Duodenal mucosa (tissue), 2 donors: ENCODE data around the gene C14orf93.
"Not testable (repeated sequence)": the region's sequence is repeated elsewhere in the genome, so short reads cannot be mapped to it uniquely, and the experiment has no call there.

ENCODE experiments used
- H3K27ac ChIP-seq: one replicate; pipeline ENCODE4 v1.7.0; 2013; ENCODE audit warnings: low read depth, low read length
- H3K27me3 ChIP-seq, 2 donors: one replicate each; pipeline ENCODE4 v1.7.0; 2013; ENCODE audit warnings: low read length in 2 of 2, control low read depth in 1 of 2; ENCODE audit not compliant: insufficient read depth in 2 of 2, control insufficient read depth in 1 of 2
- H3K36me3 ChIP-seq, 2 donors: one replicate each; pipeline ENCODE4 v1.7.0; 2013; ENCODE audit warnings: low read length in 2 of 2, control low read depth in 1 of 2; ENCODE audit not compliant: insufficient read depth in 2 of 2, control insufficient read depth in 1 of 2
- H3K4me1 ChIP-seq, 2 donors: one replicate each; pipeline ENCODE4 v1.7.0; 2013; ENCODE audit warnings: low read length in 2 of 2, control low read depth in 1 of 2; ENCODE audit not compliant: insufficient read depth in 2 of 2, control insufficient read depth in 1 of 2
- H3K4me3 ChIP-seq, 2 donors: one replicate each; pipeline ENCODE4 v1.7.0; 2013; ENCODE audit warnings: low read length in 2 of 2, low read depth in 1 of 2
- H3K9ac ChIP-seq, 2 donors: one replicate each; pipeline ENCODE4 v1.7.0; 2013; ENCODE audit warnings: low read length in 2 of 2, low read depth in 1 of 2
- H3K9me3 ChIP-seq, 2 donors: one replicate each; pipeline ENCODE4 v1.7.0; 2013; ENCODE audit warnings: low read length in 2 of 2, control low read depth in 1 of 2; ENCODE audit not compliant: control insufficient read depth in 1 of 2

C14orf93 gene

DNA sequence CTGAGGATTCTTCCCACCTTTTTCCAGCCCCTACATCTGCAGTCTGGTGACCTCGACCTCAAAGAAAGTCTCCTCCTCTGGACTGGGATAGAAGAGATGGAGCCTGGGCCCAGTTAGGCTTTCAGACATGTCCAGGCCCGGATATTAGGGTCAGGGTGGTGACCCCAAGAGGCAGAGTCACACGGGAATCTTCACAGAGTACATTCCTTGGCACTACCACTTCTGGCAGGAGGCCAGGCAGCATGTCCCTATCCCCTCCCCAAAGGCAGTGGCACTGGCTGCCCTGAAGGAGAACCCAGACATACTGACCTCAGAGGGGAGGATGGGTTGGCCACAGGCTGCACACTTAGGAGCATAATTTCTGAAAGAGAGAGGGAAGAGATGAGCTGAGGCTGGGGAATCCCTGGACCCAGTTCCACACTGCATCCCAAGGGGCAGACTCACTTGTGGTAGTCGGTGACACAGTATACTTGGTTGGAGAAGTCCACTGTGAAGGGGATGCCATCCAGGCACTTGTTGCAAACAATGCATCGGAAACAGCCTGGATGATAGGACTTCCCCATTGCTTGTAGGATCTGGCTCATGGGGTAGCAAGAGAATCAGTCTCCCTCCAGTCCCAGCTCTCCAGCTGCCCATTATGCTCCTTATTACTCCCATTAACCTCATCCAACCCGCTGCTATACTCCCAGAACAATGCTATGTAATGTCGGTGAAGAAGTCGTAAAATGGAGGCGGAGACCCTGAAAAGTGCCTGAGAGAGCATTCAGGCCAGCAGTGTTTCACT, 35.2 kb downstream of the C14orf93 start:
- Histone ChIP-seq H3K4me3 (no peak overlapping the region), H3K36me3 (no peaks in the 10 kb centered on the region), H3K27ac (no peak overlapping the region), H3K4me1 (peaks cover 32 to 35% of the 10 kb centered on the region in 2 donors), H3K9ac (no peak overlapping the region), H3K9me3 (no peaks in the 10 kb centered on the region), H3K27me3 (no peaks in the 10 kb centered on the region)

DNA sequence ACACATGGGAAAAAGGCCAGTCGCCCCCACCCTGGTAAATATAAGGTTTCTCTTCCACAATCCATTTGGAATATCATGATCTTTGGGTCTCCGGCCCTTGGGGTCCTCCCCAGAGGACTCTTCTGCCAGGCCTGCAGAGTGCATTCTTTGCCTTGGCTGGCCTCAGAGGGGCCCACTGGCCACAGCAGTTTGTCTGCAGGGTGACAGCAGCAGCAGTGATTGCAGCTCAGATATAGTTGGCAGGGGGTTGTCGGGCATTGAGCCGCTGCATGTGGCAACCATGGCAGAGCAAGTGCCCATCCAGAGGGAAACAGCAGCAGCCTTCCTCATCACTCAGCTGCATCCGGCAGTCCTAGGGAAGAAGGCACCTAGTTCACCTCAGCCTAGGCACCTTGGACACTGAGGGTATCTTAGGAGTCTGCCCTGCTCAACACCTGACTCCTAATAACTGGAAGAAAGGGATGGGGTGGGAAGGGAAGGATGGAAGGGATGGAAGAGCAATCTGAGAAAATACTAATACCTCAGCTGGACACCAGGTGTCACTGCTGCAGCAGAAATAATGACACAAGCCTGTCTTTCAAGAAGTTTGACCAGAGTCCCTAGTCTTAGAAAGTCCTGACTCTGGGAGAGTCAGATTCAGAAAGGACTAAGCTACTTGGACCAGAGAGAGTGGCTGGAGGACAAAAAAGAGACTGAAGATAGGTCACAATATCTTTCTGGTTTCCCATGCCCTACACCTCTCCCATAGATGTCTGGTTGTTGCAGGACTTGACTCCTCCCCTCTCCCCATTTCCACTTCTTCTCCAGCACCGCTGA, 36.5 kb downstream of the C14orf93 start:
- Histone ChIP-seq H3K9me3 (no peaks in the 10 kb centered on the region), H3K36me3 (no peaks in the 10 kb centered on the region), H3K4me1 (peaks cover 23% of the 10 kb centered on the region in 2 donors), H3K4me3 (no peak overlapping the region), H3K27me3 (no peaks in the 10 kb centered on the region), H3K9ac (no peak overlapping the region), H3K27ac (no peak overlapping the region)

DNA sequence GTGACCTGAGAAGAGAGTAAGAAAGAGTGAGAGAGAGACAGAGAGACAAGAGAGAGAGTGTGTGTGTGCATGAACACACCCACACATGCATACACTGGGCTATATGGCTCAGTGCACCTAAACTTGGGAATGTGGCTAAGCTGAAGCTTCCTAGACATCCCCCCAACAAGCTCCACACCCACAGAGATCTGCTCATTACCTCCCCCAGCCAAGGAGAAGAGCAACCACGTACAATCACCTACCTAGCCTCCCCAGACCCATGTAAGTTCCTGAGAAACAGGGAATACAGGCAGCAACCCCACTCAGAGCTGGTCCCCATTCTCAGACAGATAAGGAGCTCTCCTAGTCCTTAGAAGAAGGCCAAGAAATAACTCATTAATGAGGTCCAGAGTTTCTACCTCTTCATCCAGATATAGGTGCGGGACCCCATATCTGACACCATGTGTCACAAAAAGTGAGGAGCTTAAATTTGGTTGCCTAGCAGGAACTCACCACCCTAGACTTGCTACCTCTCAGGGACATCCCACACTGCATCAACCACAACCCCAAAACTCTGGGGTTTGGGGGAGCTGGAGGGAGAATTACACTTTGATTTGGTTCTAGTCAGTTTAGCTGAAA, 37.5 kb downstream of the C14orf93 start:
- no peak overlapping the region for H3K9ac ChIP-seq
- no peak overlapping the region for H3K4me3 ChIP-seq
- no peaks in the 10 kb centered on the region for H3K9me3 ChIP-seq
- H3K27me3 ChIP-seq, result no peaks in the 10 kb centered on the region
- no peaks in the 10 kb centered on the region for H3K36me3 ChIP-seq
- peaks cover 12 to 14% of the 10 kb centered on the region in 2 donors for H3K4me1 ChIP-seq
- no peak overlapping the region for H3K27ac ChIP-seq

DNA sequence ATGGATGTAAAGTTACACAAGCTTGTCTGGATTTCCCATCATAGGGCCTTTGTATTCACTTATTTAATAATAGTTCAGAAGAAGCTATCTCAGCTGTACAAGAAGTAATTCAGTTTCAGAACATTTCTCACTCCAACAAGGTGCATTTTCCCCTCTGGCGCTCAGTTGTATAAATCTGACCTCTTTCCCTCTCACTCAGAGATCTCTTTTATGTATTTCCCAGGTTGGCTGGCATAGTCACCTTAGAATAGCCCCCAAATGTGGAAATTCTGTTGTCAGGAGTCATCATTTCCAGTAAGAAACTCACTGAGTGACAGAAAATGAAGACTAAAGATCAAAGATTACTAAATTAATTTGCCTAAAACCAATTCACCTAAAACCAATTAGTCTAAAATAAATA, 38.8 kb downstream of the C14orf93 start:
- H3K9ac ChIP-seq, result no peak overlapping the region
- no peak overlapping the region for H3K27ac ChIP-seq
- peaks cover 0 to 1% of the 10 kb centered on the region in 2 donors for H3K4me1 ChIP-seq
- H3K27me3 ChIP-seq, result no peaks in the 10 kb centered on the region
- no peak overlapping the region for H3K4me3 ChIP-seq
- no peaks in the 10 kb centered on the region for H3K9me3 ChIP-seq
- no peaks in the 10 kb centered on the region for H3K36me3 ChIP-seq

DNA sequence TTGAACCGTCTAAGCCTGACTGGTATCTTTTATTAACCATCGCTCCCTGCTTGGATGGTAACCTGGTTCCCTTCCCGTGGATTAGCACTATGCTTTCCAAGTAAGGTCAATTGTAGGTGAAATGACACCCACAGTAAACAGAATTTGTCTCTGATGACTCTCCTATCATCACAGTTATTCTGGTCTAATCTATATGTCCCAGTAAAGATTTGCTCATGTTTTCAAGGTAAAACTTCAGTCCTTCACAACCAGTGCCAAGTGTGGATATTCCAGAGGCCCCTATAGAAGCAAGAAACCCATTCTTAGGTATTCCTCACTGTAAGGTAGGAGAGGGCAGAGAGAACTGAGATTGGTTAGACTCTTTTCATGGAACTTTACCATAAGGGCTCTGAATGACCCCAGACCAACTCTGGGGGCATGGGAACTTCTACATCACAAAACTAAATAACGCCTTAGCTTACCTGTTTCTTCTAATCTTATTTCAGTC, 43.1 kb downstream of the C14orf93 start:
- Histone ChIP-seq H3K4me1 (no peaks in the 10 kb centered on the region), H3K36me3 (no peaks in the 10 kb centered on the region), H3K27ac (no peak overlapping the region), H3K9ac (no peak overlapping the region), H3K9me3 (no peaks in the 10 kb centered on the region), H3K27me3 (no peaks in the 10 kb centered on the region), H3K4me3 (no peak overlapping the region)

DNA sequence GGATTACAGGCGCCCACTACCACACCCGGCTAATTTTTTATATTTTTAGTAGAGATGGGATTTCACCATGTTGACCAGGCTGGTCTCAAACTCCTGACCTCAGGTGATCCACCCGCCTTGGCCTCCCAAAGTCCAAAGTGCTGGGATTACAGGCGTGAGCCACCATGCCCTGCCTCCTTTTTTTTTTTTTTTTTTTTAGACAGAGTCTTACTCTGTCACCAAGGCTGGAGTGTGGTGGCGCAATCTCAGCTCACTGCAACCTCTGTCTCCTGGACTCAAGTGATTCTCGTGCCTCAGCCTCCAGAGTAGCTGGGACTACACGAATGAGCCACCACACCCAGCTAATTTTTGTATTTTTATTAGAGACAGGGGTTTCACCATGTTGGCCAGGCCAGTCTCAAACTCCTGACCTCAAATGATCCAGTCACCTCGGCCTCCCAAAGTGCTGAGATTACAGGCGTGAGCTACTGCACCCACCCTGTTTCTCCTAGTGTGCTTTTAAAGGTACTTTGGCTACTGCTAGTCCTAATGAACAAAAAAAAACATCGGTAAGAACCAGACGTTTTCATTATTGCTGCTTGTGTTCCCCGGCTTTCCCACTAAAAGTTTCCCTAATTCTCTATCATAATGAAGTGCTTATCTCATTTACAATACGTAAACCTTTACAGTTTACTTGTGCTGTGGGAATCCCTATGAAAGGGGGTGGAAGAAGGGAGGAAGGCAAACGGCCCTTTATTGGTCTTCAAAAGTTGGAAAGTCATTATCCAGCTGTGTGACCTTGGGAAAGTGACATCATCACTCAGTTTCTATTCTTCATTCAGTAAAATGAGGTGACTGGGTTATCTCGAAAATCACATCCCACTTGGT, 43.8 kb downstream of the C14orf93 start:
- not testable (repeated sequence) for H3K36me3 ChIP-seq, H3K9me3 ChIP-seq, H3K27ac ChIP-seq, H3K9ac ChIP-seq, H3K4me1 ChIP-seq, H3K27me3 ChIP-seq, H3K4me3 ChIP-seq

DNA sequence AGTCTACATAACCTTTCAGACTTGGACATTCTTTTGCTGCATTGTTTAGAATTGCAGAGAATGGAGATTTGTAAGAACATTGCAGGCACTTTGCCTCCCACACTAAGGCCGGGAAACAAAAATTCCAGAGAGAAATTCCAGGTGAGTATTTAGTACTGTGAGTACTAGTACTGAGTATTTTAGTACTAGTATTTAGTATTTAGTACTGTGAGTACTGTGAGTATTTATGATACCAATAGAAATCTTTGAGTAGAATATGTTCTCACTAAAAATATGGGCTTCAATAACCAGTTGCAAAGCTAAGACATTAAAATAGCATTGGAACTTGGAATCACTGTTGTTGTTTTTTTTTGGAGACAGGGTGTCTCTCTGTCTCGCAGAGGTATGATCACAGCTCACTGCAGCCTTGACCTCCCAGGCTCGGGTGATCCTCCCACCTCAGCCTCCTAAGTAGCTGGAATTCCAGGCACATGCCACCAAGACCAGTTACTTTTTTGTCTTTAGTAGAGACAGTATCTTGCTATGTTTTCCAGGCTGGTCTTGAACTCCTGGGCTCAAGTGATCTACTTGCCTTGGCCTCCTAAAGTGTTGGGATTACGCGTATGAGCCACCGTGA, 47.8 kb downstream of the C14orf93 start:
- no peaks in the 10 kb centered on the region for H3K9me3 ChIP-seq
- H3K4me3 ChIP-seq, result no peak overlapping the region
- no peaks in the 10 kb centered on the region for H3K36me3 ChIP-seq
- H3K9ac ChIP-seq, result no peak overlapping the region
- H3K27ac ChIP-seq, result no peak overlapping the region
- H3K27me3 ChIP-seq, result no peaks in the 10 kb centered on the region
- no peaks in the 10 kb centered on the region for H3K4me1 ChIP-seq

DNA sequence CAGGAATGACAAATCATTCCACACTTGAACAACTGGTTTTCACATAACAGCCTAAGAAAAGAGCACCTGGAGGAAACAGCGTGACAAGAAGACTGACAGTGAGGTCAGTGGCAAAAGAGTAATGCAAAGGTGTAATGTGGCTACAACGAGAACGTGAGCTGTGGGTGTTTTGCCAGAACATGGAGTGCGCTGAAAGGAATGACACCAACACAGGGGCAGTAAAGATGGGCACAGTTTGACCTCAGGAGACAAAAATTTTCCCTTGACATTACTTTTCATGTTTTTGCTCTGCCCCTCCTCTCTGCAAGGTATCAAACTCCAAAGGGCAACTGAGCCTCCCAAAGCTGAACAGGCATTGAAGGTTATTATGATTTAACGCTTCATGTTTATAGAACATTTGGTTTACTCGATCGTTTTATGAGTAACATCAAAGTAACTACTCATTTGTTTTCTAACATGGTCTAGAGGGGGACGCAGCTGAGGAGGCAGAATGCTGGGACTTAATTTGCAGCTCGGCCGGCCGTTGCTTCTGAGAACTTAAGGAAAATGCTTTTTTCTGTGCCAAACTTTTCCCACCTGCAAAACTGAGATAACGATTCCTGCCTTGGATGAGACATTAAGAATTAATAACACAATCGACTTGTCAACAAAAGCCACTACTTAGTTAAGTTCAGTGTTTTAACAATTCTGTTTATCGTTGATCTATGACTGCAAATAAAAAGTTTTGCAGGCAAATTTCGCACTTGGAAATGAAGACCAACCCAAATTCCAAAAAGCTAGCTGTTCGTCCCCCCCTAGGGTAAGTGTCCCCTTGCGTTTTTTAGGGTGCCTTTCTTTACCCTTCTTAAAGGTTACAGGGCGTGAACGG, 54.0 kb downstream of the C14orf93 start:
- peak overlapping the region; percentile 90 to 94 for H3K9ac ChIP-seq

DNA sequence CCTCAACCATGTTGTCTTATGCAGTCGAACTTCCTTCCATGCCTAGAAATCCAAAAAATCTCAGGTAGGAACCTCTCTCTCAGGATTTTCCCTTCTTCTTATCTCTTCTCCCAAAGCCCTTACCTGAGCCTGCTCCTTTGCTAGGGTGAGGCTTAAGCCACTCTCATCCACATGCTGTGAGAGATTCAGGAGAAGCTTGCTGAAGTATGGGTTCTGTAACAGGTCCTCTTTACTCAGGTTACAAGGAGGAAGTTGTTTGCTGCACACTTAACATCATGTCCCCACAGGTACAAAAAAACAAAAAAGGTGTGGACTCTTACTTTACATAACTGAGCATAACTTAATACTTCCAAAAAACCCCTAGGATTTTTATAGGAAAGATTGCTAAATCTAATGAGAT, 57.5 kb downstream of the C14orf93 start:
- no peaks in the 10 kb centered on the region for H3K9me3 ChIP-seq
- no peak overlapping the region for H3K27ac ChIP-seq
- H3K36me3 ChIP-seq, result peaks cover 5 to 38% of the 10 kb centered on the region in 2 donors
- no peak overlapping the region for H3K4me3 ChIP-seq
- H3K4me1 ChIP-seq, result peaks cover 9 to 10% of the 10 kb centered on the region in 2 donors
- no peak overlapping the region for H3K9ac ChIP-seq
- no peaks in the 10 kb centered on the region for H3K27me3 ChIP-seq

More for the DNA sequence above, 54.0 kb downstream of the C14orf93 start:
- peak overlapping the region; percentile 92 for H3K27ac ChIP-seq
- peaks cover 9 to 10% of the 10 kb centered on the region in 2 donors for H3K4me1 ChIP-seq
- peaks cover 0 to 18% of the 10 kb centered on the region in 2 donors for H3K36me3 ChIP-seq
- peak overlapping the region; percentile 81 to 91 for H3K4me3 ChIP-seq
- no peaks in the 10 kb centered on the region for H3K9me3 ChIP-seq
- no peaks in the 10 kb centered on the region for H3K27me3 ChIP-seq
